HL-60 (cell line): ENCODE measurements around the gene PBX1.

ENCODE experiments used
- DNase-seq, 2 experiments: peaks; one replicate each; pipeline ENCODE4 v3.0.0-alpha.2; 2010 to 2020; ENCODE audit warnings: low read depth in 1 of 2, low spot score in 1 of 2
- H3K27ac ChIP-seq: fragments of 250-450 bp; sonication (Bioruptor Pico); replicated peaks from 2 replicates; pipeline ENCODE4 v1.5.1; 2020; ENCODE audit warnings: mild to moderate bottlenecking, moderate library complexity
- H3K27me3 ChIP-seq: fragments of 250-450 bp; sonication (Bioruptor Pico); 2 replicates; pipeline ENCODE4 v1.5.1; 2021; ENCODE audit warnings: mild to moderate bottlenecking, moderate library complexity; ENCODE audit not compliant: insufficient read depth, poor library complexity, severe bottlenecking
- H3K4me3 ChIP-seq: replicated peaks from 2 replicates; pipeline ENCODE4 v1.5.1; 2011; ENCODE audit warnings: mild to moderate bottlenecking, control low read depth, low read length; ENCODE audit not compliant: insufficient read depth
- GABPA ChIP-seq: IDR thresholded peaks from 2 replicates; pipeline ENCODE4 v1.6.1; 2012; ENCODE audit warnings: low read depth
- POLR2AphosphoS5 ChIP-seq: IDR thresholded peaks from 2 replicates; pipeline ENCODE4 v1.6.1; 2012; ENCODE audit warnings: low read depth
- REST ChIP-seq: IDR thresholded peaks from 2 replicates; pipeline ENCODE4 v1.6.1; 2012; ENCODE audit warnings: low read depth; ENCODE audit not compliant: insufficient replicate concordance
- SPI1 ChIP-seq: IDR thresholded peaks from 2 replicates; pipeline ENCODE4 v1.6.1; 2012; ENCODE audit warnings: low read depth, mild to moderate bottlenecking, borderline replicate concordance
- TF ChIP-seq, protein P1 (sequence below): IDR thresholded peaks from one replicate; pipeline ENCODE4 v1.5.1; 2011; ENCODE audit warnings: low read length, control low read depth, inconsistent platforms; ENCODE audit not compliant: insufficient read depth

The PBX1 gene

DNA sequence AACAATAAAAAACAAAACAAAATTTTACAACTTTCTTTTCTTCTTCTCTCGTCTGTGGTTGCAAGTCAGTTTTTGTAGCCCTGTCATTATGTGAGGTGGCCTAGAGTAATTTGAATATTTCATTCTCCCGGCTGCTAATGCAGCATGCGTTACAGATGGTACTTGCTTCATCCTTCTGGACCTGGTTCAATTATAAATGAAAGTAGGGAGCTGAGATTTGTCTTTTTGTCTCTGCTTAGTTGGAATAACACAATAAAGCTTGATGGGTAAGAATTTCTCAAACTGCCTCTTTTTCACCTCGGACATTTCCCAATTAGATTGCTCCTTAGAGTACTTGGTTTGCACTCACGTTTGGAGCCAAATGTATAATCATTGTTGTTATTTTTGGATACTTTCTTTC, 201.6 kb downstream of the PBX1 start:
- no peak overlapping the region for H3K4me3 ChIP-seq
- DNase-seq, result no peak
- H3K27ac ChIP-seq, result no peak overlapping the region
- TF ChIP-seq SPI1 (no peak), GABPA (no peak)
- H3K27me3 ChIP-seq, result no peaks in the 10 kb centered on the region

- no peak for DNase-seq
- TF ChIP-seq POLR2AphosphoS5, result no peak
- TF ChIP-seq SPI1, result no peak
- no peak for TF ChIP-seq GABPA
- TF ChIP-seq REST, result no peak
- TF ChIP-seq, protein P1, sequence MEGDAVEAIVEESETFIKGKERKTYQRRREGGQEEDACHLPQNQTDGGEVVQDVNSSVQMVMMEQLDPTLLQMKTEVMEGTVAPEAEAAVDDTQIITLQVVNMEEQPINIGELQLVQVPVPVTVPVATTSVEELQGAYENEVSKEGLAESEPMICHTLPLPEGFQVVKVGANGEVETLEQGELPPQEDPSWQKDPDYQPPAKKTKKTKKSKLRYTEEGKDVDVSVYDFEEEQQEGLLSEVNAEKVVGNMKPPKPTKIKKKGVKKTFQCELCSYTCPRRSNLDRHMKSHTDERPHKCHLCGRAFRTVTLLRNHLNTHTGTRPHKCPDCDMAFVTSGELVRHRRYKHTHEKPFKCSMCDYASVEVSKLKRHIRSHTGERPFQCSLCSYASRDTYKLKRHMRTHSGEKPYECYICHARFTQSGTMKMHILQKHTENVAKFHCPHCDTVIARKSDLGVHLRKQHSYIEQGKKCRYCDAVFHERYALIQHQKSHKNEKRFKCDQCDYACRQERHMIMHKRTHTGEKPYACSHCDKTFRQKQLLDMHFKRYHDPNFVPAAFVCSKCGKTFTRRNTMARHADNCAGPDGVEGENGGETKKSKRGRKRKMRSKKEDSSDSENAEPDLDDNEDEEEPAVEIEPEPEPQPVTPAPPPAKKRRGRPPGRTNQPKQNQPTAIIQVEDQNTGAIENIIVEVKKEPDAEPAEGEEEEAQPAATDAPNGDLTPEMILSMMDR, result no peak
- Histone ChIP-seq H3K27ac (no peak overlapping the region), H3K27me3 (no peaks in the 10 kb centered on the region), H3K4me3 (no peak overlapping the region)
Measured at GRCh38 chr1:164761009-164761408, 202.0 kb downstream of the PBX1 start.

DNA sequence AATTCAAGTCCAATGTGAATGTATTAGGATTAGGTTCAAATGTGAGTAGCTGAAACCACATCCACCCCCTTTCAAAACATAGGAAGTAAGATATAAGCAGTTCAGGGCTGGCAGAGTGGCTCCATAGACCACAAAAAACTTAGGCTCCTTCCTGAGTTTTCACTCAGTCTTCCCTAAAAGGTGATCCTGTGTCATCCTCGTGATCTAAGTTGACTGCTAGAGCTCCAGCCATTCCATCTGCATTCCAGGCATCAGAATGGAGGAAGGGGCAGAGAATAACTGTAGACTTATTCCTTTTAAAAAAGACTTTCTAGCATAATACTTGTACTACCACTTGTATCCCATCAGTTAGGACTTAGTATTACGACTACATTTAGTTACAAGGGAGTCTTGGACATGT, 204.1 kb downstream of the PBX1 start:
- TF ChIP-seq POLR2AphosphoS5 (no peak), GABPA (no peak), REST (no peak), SPI1 (no peak)
- TF ChIP-seq, protein P1, result no peak
- H3K27me3 ChIP-seq, result no peaks in the 10 kb centered on the region
- DNase-seq, result no peak
- H3K4me3 ChIP-seq, result no peak overlapping the region
- H3K27ac ChIP-seq, result no peak overlapping the region

GRCh38 chr1:164764333-164764732, 205.3 kb downstream of the PBX1 start:
- no peak for TF ChIP-seq REST
- TF ChIP-seq GABPA, result no peak
- TF ChIP-seq, protein P1, result no peak
- no peak for TF ChIP-seq SPI1
- TF ChIP-seq POLR2AphosphoS5, result no peak
- no peak for DNase-seq
- H3K27me3 ChIP-seq, result no peaks in the 10 kb centered on the region
- no peak overlapping the region for H3K27ac ChIP-seq
- no peak overlapping the region for H3K4me3 ChIP-seq
